IMR-90 (cell line): Measurements from ENCODE around the gene TERB1. TPM values are rescaled to one million over a fixed set of nuclear protein-coding genes. Genes with fewer than 3 reads are reported as not detected.

Experiments used
- ATAC-seq: fragments of 200-7000 bp; cut with Tn5 transposase; 2 replicates; pipeline ENCODE4 v1.9.1; 2020; ENCODE audit warnings: low read depth, mild to moderate bottlenecking, moderate library complexity
- BruUV-seq: library from RNA; stranded (reverse); fragments of 400-500 nt; replicated peaks from 2 replicates; lab custom pipeline; 2021; lab: Mats Ljungman, UMichigan
- CTCF ChIA-PET: fragments of 300-600 bp; formaldehyde crosslinking; extraction: SDS; loops from one replicate; lab custom pipeline; 2021; ENCODE audit warnings: antibody characterized with exemption; lab: Yijun Ruan, JAX
- POLR2A ChIA-PET: fragments of 300-600 bp; sonication (Branson Sonifier 250); formaldehyde crosslinking; loops from one replicate; lab custom pipeline; 2022; ENCODE audit warnings: antibody characterized with exemption; ENCODE audit not compliant: unreplicated experiment; lab: Charles Lee
- DNase-seq: peaks from one replicate; pipeline ENCODE4 v3.0.0; 2013
- H2AFZ ChIP-seq: replicated peaks from 2 replicates; pipeline ENCODE3; 2013; ENCODE audit warnings: low read length, mild to moderate bottlenecking; ENCODE audit not compliant: poor library complexity
- H2AK5ac ChIP-seq: 2 replicates; pipeline ENCODE4 v1.6.1; 2013; ENCODE audit warnings: low read depth, low read length, inconsistent platforms
- H2AK9ac ChIP-seq: replicated peaks from 2 replicates; pipeline ENCODE3; 2013; ENCODE audit warnings: mild to moderate bottlenecking, low read depth, low read length, moderate library complexity; ENCODE audit not compliant: poor library complexity
- H2BK120ac ChIP-seq: 2 replicates; pipeline ENCODE4 v1.6.1; 2013; ENCODE audit warnings: low read depth, low read length, inconsistent platforms
- H2BK15ac ChIP-seq: 3 replicates; pipeline ENCODE4 v1.6.1; 2013; ENCODE audit warnings: low read depth, low read length, inconsistent platforms
- H2BK20ac ChIP-seq: 2 replicates; pipeline ENCODE4 v1.6.1; 2013; ENCODE audit warnings: low read depth, mild to moderate bottlenecking, inconsistent platforms, low read length, moderate library complexity
- H2BK5ac ChIP-seq: 2 replicates; pipeline ENCODE4 v1.6.1; 2013; ENCODE audit warnings: mild to moderate bottlenecking, low read depth, low read length, inconsistent platforms; ENCODE audit not compliant: poor library complexity, severe bottlenecking
- H3K14ac ChIP-seq: replicated peaks from 2 replicates; pipeline ENCODE4 v1.6.1; 2013; ENCODE audit warnings: low read depth, low read length, inconsistent platforms
- H3K18ac ChIP-seq: 2 replicates; pipeline ENCODE4 v1.6.1; 2013; ENCODE audit warnings: low read depth, low read length, control low read depth
- H3K23ac ChIP-seq: 2 replicates; pipeline ENCODE4 v1.6.1; 2013; ENCODE audit warnings: low read depth, low read length, inconsistent platforms
- H3K27ac ChIP-seq: 2 replicates; pipeline ENCODE4 v1.5.1; 2013; ENCODE audit warnings: mild to moderate bottlenecking, control low read depth, low read length; ENCODE audit not compliant: insufficient read depth
- H3K27me3 ChIP-seq: 2 replicates; pipeline ENCODE4 v1.6.1; 2013; ENCODE audit warnings: low read length; ENCODE audit not compliant: control insufficient read depth, insufficient read depth
- H3K36me3 ChIP-seq: 2 replicates; pipeline ENCODE4 v1.6.1; 2013; ENCODE audit warnings: low read length, mixed read lengths; ENCODE audit not compliant: control insufficient read depth, insufficient read depth
- H3K4ac ChIP-seq: 2 replicates; pipeline ENCODE4 v1.6.1; 2013; ENCODE audit warnings: low read depth, low read length, inconsistent platforms
- H3K4me1 ChIP-seq: 2 replicates; pipeline ENCODE4 v1.6.1; 2013; ENCODE audit warnings: low read length, mixed read lengths; ENCODE audit not compliant: control insufficient read depth, insufficient read depth
- H3K4me2 ChIP-seq: 2 replicates; pipeline ENCODE4 v1.6.1; 2013; ENCODE audit warnings: low read depth, mild to moderate bottlenecking, control low read depth, low read length, moderate library complexity
- H3K4me3 ChIP-seq: 2 replicates; pipeline ENCODE4 v1.5.1; 2013; ENCODE audit warnings: low read depth, mild to moderate bottlenecking, control low read depth, low read length, moderate library complexity; ENCODE audit not compliant: insufficient read depth
- H3K56ac ChIP-seq: 2 replicates; pipeline ENCODE4 v1.6.1; 2013; ENCODE audit warnings: low read length, inconsistent platforms; ENCODE audit not compliant: insufficient read depth; ENCODE audit errors: extremely low read depth
- H3K79me1 ChIP-seq, 2 experiments: 2 replicates each; pipeline ENCODE4 v1.6.1; 2013; ENCODE audit warnings: low read length in 2 of 2, inconsistent platforms in 1 of 2, low read depth in 1 of 2
- H3K9ac ChIP-seq: 2 replicates; pipeline ENCODE4 v1.6.1; 2013; ENCODE audit warnings: low read depth, low read length, control low read depth
- H3K9me1 ChIP-seq: 2 replicates; pipeline ENCODE4 v1.6.1; 2013; ENCODE audit warnings: low read length, inconsistent platforms; ENCODE audit not compliant: insufficient read depth
- H3K9me3 ChIP-seq: 2 replicates; pipeline ENCODE4 v1.6.1; 2013; ENCODE audit warnings: low read length; ENCODE audit not compliant: control insufficient read depth, insufficient read depth
- H4K20me1 ChIP-seq: 2 replicates; pipeline ENCODE4 v1.6.1; 2013; ENCODE audit warnings: low read length, inconsistent platforms; ENCODE audit not compliant: insufficient read depth
- H4K5ac ChIP-seq: 2 replicates; pipeline ENCODE4 v1.6.1; 2013; ENCODE audit warnings: mild to moderate bottlenecking, low read depth, low read length, control low read depth
- H4K8ac ChIP-seq, 2 experiments: 2 replicates each; pipeline ENCODE4 v1.6.1; 2013; ENCODE audit warnings: low read depth in 2 of 2, low read length in 2 of 2, control low read depth in 1 of 2, inconsistent platforms in 1 of 2
- H4K91ac ChIP-seq: 2 replicates; pipeline ENCODE4 v1.6.1; 2013; ENCODE audit warnings: low read depth, low read length, inconsistent platforms; ENCODE audit not compliant: insufficient read depth
- BHLHE40 ChIP-seq: fragments of 150-350 bp; IDR thresholded peaks from 2 replicates; pipeline ENCODE4 v1.6.1; 2016; ENCODE audit warnings: mild to moderate bottlenecking, low read depth, low read length
- CEBPB ChIP-seq: IDR thresholded peaks from 2 replicates; pipeline ENCODE4 v1.6.1; 2012; ENCODE audit warnings: low read depth, low read length, improper control_type of control experiment
- CHD1 ChIP-seq: IDR thresholded peaks from 2 replicates; pipeline ENCODE4 v1.6.1; 2012; ENCODE audit warnings: low read depth, low read length, improper control_type of control experiment
- CTCF ChIP-seq: conservative IDR thresholded peaks from 2 replicates; pipeline ENCODE4 v1.5.1; 2012; ENCODE audit warnings: mild to moderate bottlenecking, low read depth, low read length, improper control_type of control experiment
- ELK1 ChIP-seq: fragments of 150-350 bp; IDR thresholded peaks from 2 replicates; pipeline ENCODE4 v1.6.1; 2016; ENCODE audit warnings: low read depth, mild to moderate bottlenecking, low read length, moderate library complexity, borderline replicate concordance
- FOS ChIP-seq: fragments of 150-350 bp; IDR thresholded peaks from 2 replicates; pipeline ENCODE4 v1.6.1; 2016; ENCODE audit warnings: low read depth, low read length
- MAFK ChIP-seq: IDR thresholded peaks from 2 replicates; pipeline ENCODE4 v1.6.1; 2012; ENCODE audit warnings: low read depth, low read length, improper control_type of control experiment
- MAZ ChIP-seq: IDR thresholded peaks from 2 replicates; pipeline ENCODE4 v1.6.1; 2012; ENCODE audit warnings: low read depth, mild to moderate bottlenecking, low read length, improper control_type of control experiment, moderate library complexity, borderline replicate concordance
- MXI1 ChIP-seq: IDR thresholded peaks from 2 replicates; pipeline ENCODE4 v1.6.1; 2012; ENCODE audit warnings: low read depth, mild to moderate bottlenecking, low read length, moderate library complexity, borderline replicate concordance
- NFE2L2 ChIP-seq: fragments of 150-350 bp; IDR thresholded peaks from 2 replicates; pipeline ENCODE4 v1.6.1; 2016; ENCODE audit warnings: low read depth, mild to moderate bottlenecking, low read length
- POLR2A ChIP-seq: IDR thresholded peaks from 2 replicates; pipeline ENCODE4 v1.6.1; 2012; ENCODE audit warnings: mild to moderate bottlenecking, low read depth, low read length
- RAD21 ChIP-seq: IDR thresholded peaks from 2 replicates; pipeline ENCODE4 v1.6.1; 2012; ENCODE audit warnings: low read length, improper control_type of control experiment
- RCOR1 ChIP-seq: IDR thresholded peaks from 2 replicates; pipeline ENCODE4 v1.6.1; 2012; ENCODE audit warnings: mild to moderate bottlenecking, low read length, improper control_type of control experiment; ENCODE audit not compliant: insufficient replicate concordance
- RFX5 ChIP-seq: IDR thresholded peaks from 2 replicates; pipeline ENCODE4 v1.8.0; 2012; ENCODE audit warnings: low read depth, mild to moderate bottlenecking, low read length, moderate library complexity
- SMC3 ChIP-seq: fragments of 150-350 bp; IDR thresholded peaks from 2 replicates; pipeline ENCODE4 v1.6.1; 2016; ENCODE audit warnings: low read depth, mild to moderate bottlenecking, antibody characterized with exemption, low read length, moderate library complexity
- USF2 ChIP-seq: fragments of 150-350 bp; IDR thresholded peaks from 2 replicates; pipeline ENCODE4 v1.6.1; 2017; ENCODE audit warnings: mild to moderate bottlenecking, antibody characterized with exemption, low read length, low read depth
- WGBS, 2 experiments: methylation state at CpG; one replicate each; pipeline versions ENCODE4 v1.1.5 to v1.1.7; 2013; ENCODE audit warnings: missing lambda C conversion rate in 2 of 2; ENCODE audit not compliant: insufficient read length in 1 of 2; ENCODE audit errors: extremely low coverage in 2 of 2; 5-methylcytosine and 5-hydroxymethylcytosine counted together
- dilution Hi-C: fragments of 300-500 bp; cut with HindIII; formaldehyde crosslinking; loops from one replicate; pipeline ENCODE4 v1.14.3; 2018; ENCODE audit warnings: low sequenced_read_pairs; ENCODE audit not compliant: unreplicated experiment
- in situ Hi-C: fragments of 300-500 bp; cut with MboI; formaldehyde crosslinking; loops from 3 replicates; pipeline ENCODE4 v1.14.3; 2019; ENCODE audit warnings: low sequenced_read_pairs, inconsistent platforms, mixed read lengths
- intact Hi-C: fragments of 100-400 bp; cut with micrococcal nuclease; formaldehyde crosslinking; loops from 2 replicates; pipeline ENCODE4 v1.10.0; 2022
- polyA plus RNA-seq, 3 experiments: library from polyadenylated mRNA; depleted of rRNA; stranded (reverse); fragments of >200 nt; gene quantifications; 2 replicates each; pipeline ENCODE4 v1.2.3, GENCODE V29; 2012; ENCODE audit warnings: low replicate concordance in 1 of 3
- total RNA-seq: library from RNA; depleted of rRNA; stranded (reverse); fragments of >200 nt; gene quantifications from 2 replicates; pipeline ENCODE4 v1.2.3, GENCODE V29; 2012

Gene TERB1
- total and polyA plus RNA-seq, 2 of the 4 experiments (the other 2 are of a cell fraction), result not detected

- H2AK5ac ChIP-seq, result no peak overlapping the region
- H3K56ac ChIP-seq, result no peak overlapping the region
- no peaks in the 10 kb centered on the region; the same call in 1 of the 2 replicates for H3K4me1 ChIP-seq
- H4K5ac ChIP-seq, result no peak overlapping the region
- ChIA-PET POLR2A (no interaction called here), CTCF (interaction anchor here (0.6 kb wide), 1 partner anchor 14 kb away, joined by 3 read pairs; the partner anchor contains the start of gene NAE1)
- 0 out of 2 replicates have a peak, but pooled peaks cover 3% of the 10 kb centered on the region for H3K9me1 ChIP-seq
- H3K27me3 ChIP-seq, result peaks cover 83% of the 10 kb centered on the region
- H2BK15ac ChIP-seq, result no peak overlapping the region
- H3K4ac ChIP-seq, result no peak overlapping the region
- no peaks in the 10 kb centered on the region for H3K36me3 ChIP-seq
- DNase-seq (no peak), ATAC-seq (no peak)
- no peak overlapping the region for H3K27ac ChIP-seq
- in situ Hi-C loops, result no loop called here
- H3K9me3 ChIP-seq, result no peaks in the 10 kb centered on the region
- H2BK20ac ChIP-seq, result no peak overlapping the region
- H3K23ac ChIP-seq, result peak overlapping the region; percentile 15; the same call in 1 of the 2 replicates
- intact Hi-C loops, result no loop called here
- H4K8ac ChIP-seq, result no peak overlapping the region
- no peak overlapping the region for H2BK5ac ChIP-seq
- H4K91ac ChIP-seq, result no peak overlapping the region
- H3K9ac ChIP-seq, result no peak overlapping the region
- dilution Hi-C loops, result no loop called here
- peak overlapping the region; percentile 81 for H2AFZ ChIP-seq
- H2AK9ac ChIP-seq, result no peak overlapping the region
- peak overlapping the region; percentile 64; the same call in 1 of the 2 replicates for H3K4me2 ChIP-seq
- no peaks in the 10 kb centered on the region for H3K79me1 ChIP-seq
- H4K20me1 ChIP-seq, result no peaks in the 10 kb centered on the region
- WGBS, 2 experiments, result 0% methylated on average over 1 of the region's 10 CpGs; no CpG with 5 or more reads in 1 of the 2 experiments
- H3K4me3 ChIP-seq, result no peak overlapping the region; the same call in 1 of the 2 replicates
- no TSS peak for BruUV-seq
- H3K18ac ChIP-seq, result no peak overlapping the region
- H2BK120ac ChIP-seq, result no peak overlapping the region
- TF ChIP-seq SMC3 (no peak), RFX5 (no peak), CEBPB (no peak), USF2 (no peak), RCOR1 (no peak), CHD1 (no peak), FOS (no peak), BHLHE40 (no peak), POLR2A (no peak), MXI1 (no peak), ELK1 (no peak), CTCF (no peak), RAD21 (no peak), MAZ (no peak), MAFK (no peak), NFE2L2 (no peak)
- no peak overlapping the region for H3K14ac ChIP-seq
Observed at GRCh38 chr16:66845080-66845410, 43.7 kb upstream of the TERB1 start.
